ENCODE measurements around the gene FKBP8.
"Not testable (repeated sequence)": the region's sequence is repeated elsewhere in the genome, so short reads cannot be mapped to it uniquely, and the experiment has no call there.

FKBP8 gene

DNA sequence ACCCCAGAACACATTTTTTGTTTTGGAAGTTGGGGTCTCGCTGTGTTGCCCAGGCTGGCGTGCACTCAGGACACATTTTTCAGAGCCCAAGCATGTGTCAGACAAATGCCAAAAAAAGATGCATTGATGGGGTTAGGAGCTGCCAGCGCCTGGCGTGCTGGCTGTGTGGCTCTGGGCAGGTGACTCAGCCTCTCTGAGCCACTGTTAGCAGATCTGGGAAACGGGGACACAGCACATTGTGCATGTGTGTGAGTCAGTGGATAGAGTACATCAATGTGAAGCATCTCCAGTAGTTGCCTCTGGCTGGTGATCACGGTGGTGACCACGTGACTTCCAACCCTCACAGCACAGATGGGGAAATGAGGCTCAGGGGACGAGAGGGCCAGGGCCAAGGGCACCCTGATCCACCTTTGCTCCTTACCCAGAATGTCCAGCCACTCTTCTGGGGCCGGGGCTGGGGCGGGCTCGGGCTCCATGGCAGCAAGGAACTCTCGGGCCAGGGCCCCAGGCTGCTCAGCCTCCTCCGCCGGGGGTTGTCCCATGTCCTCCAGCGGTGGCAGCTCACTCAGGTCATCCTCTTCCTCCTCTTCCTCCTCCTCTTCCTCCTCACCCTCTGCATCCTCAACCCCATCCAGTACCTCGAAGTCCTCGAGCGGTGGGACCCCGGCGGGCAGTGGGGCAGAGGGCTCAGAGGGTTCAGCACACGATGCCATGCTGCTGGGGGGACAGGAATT is 1.9 kb downstream of the FKBP8 start:
- H3K27ac ChIP-seq, result peak overlapping the region; percentile 95
- no peak for TF ChIP-seq CTCF (IDR thresholded peaks at IDR 0.05)
- H3K4me1 ChIP-seq (ENCODE audit: control insufficient read depth in 1 of 2, insufficient read depth in 1 of 2, low read depth in 1 of 2, low read length in 1 of 2), result peaks cover 41 to 42% of the 10 kb centered on the region in 2 experiments
- peak overlapping the region in 1 of 2 experiments; percentile 73 for H3K4me3 ChIP-seq (ENCODE audit: low read depth in 1 of 2, low read length in 1 of 2)
- no peaks in the 10 kb centered on the region for H3K27me3 ChIP-seq
- H3K36me3 ChIP-seq, result peaks cover 56% of the 10 kb centered on the region
- H3K9me3 ChIP-seq, result no peaks in the 10 kb centered on the region

DNA sequence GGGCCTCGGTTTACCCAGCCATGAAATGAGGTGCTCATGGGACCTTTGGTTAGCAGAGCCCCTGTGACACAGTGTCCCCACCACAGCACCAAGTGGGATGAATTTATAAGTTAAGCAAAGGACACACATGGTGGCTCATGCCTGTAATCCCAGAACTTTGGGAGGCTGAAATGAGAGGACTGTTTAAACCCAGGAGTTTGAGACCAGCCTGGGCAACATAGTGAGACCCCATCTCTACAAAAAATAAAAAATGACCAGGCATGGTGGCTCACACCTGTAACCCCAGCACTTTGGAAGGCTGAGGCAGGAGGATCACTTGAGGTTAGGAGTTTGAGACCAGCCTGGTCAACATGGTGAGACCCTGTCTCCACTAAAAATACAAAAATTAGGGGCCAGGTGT is 3.2 kb downstream of the FKBP8 start:
- H3K27ac ChIP-seq; H3K9me3 ChIP-seq; H3K27me3 ChIP-seq; H3K4me3 ChIP-seq (ENCODE audit: low read depth in 1 of 2, low read length in 1 of 2): not testable (repeated sequence)
- Histone ChIP-seq H3K36me3 (peaks cover 68% of the 10 kb centered on the region), H3K4me1 (ENCODE audit: control insufficient read depth in 1 of 2, insufficient read depth in 1 of 2, low read depth in 1 of 2, low read length in 1 of 2) (peaks cover 29 to 32% of the 10 kb centered on the region in 2 experiments)

DNA sequence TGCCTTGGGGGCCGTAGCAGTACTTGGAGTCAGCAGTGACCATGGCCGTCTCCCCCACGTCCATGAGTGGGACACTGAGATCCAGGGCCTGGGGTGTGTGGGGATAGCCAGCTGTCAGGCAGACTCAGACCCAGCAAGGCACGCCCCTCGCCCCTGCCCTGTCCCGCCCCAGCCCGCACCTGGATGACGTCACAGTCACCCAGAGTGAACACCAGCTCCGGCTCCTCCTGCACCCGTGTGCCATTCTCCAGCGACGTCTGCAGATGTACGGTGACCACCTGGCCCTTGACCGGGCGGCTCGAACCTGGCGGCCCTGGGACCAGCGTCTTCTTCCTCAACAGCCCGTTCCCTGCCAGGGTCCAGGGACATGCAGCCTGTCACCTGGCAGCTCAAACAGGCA is 4.0 kb downstream of the FKBP8 start:
- no peak overlapping the region for H3K4me3 ChIP-seq (ENCODE audit: low read depth in 1 of 2, low read length in 1 of 2)
- H3K9me3 ChIP-seq, result no peaks in the 10 kb centered on the region
- H3K4me1 ChIP-seq (ENCODE audit: control insufficient read depth in 1 of 2, insufficient read depth in 1 of 2, low read depth in 1 of 2, low read length in 1 of 2), result peaks cover 21 to 24% of the 10 kb centered on the region in 2 experiments
- H3K27me3 ChIP-seq, result no peaks in the 10 kb centered on the region
- H3K36me3 ChIP-seq, result peaks cover 76% of the 10 kb centered on the region
- H3K27ac ChIP-seq, result no peak overlapping the region
- TF ChIP-seq CTCF (IDR thresholded peaks at IDR 0.05), result no peak

DNA sequence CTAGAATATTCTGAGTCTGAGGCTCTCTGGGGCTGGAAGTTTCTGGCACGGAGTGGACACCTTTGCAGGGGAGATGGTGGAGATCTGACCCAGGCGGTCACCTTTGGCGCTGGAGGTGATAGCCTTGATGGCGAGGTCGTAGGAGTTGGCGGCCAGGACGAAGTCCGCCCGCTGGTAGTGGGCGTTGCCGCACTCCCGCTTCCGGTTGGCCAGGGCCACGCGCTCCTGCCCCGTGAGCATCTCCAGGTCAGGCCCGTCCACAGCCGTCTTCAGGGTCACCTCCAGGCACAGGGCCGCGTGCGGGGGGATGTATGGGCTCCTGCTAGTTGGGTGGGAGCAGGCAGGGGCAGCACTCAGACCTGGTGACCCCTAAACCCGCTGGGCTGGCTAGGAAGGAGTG is 5.3 kb downstream of the FKBP8 start:
- Histone ChIP-seq H3K9me3 (no peaks in the 10 kb centered on the region), H3K27ac (no peak overlapping the region), H3K27me3 (no peaks in the 10 kb centered on the region), H3K4me3 (ENCODE audit: low read depth in 1 of 2, low read length in 1 of 2) (no peak overlapping the region), H3K4me1 (ENCODE audit: control insufficient read depth in 1 of 2, insufficient read depth in 1 of 2, low read depth in 1 of 2, low read length in 1 of 2) (peaks cover 15 to 17% of the 10 kb centered on the region in 2 experiments), H3K36me3 (peaks cover 86% of the 10 kb centered on the region)
- TF ChIP-seq CTCF (IDR thresholded peaks at IDR 0.05), result no peak

GRCh38 chr19:18537431-18537830 is 5.9 kb downstream of the FKBP8 start:
- H3K9me3 ChIP-seq, result no peaks in the 10 kb centered on the region
- H3K4me1 ChIP-seq (ENCODE audit: control insufficient read depth in 1 of 2, insufficient read depth in 1 of 2, low read depth in 1 of 2, low read length in 1 of 2), result peaks cover 14% of the 10 kb centered on the region in 2 experiments
- H3K27ac ChIP-seq, result no peak overlapping the region
- no peak overlapping the region for H3K4me3 ChIP-seq (ENCODE audit: low read depth in 1 of 2, low read length in 1 of 2)
- H3K36me3 ChIP-seq, result peaks cover 92% of the 10 kb centered on the region
- H3K27me3 ChIP-seq, result no peaks in the 10 kb centered on the region
- TF ChIP-seq CTCF (IDR thresholded peaks at IDR 0.05), result no peak

GRCh38 chr19:18536475-18536874 is 6.9 kb downstream of the FKBP8 start:
- H3K27ac ChIP-seq, result no peak overlapping the region
- H3K9me3 ChIP-seq, result no peaks in the 10 kb centered on the region
- H3K4me1 ChIP-seq (ENCODE audit: control insufficient read depth in 1 of 2, insufficient read depth in 1 of 2, low read depth in 1 of 2, low read length in 1 of 2), result peaks cover 4% of the 10 kb centered on the region in 2 experiments
- no peak for TF ChIP-seq CTCF (IDR thresholded peaks at IDR 0.05)
- peaks cover 97% of the 10 kb centered on the region for H3K36me3 ChIP-seq
- H3K4me3 ChIP-seq (ENCODE audit: low read depth in 1 of 2, low read length in 1 of 2), result no peak overlapping the region
- H3K27me3 ChIP-seq, result no peaks in the 10 kb centered on the region
